Measurements from ENCODE around the gene CAPG. TPM values are rescaled to one million over a fixed set of nuclear protein-coding genes. Genes with fewer than 3 reads are reported as not detected.
A peak's percentile ranks its signal among the peaks of the same experiment; 100 is the strongest.
"Not testable (repeated sequence)": the region's sequence is repeated elsewhere in the genome, so short reads cannot be mapped to it uniquely, and the experiment has no call there.

CAPG gene
- total RNA-seq, 1 donor from 2014 or later: 63.6 TPM

DNA sequence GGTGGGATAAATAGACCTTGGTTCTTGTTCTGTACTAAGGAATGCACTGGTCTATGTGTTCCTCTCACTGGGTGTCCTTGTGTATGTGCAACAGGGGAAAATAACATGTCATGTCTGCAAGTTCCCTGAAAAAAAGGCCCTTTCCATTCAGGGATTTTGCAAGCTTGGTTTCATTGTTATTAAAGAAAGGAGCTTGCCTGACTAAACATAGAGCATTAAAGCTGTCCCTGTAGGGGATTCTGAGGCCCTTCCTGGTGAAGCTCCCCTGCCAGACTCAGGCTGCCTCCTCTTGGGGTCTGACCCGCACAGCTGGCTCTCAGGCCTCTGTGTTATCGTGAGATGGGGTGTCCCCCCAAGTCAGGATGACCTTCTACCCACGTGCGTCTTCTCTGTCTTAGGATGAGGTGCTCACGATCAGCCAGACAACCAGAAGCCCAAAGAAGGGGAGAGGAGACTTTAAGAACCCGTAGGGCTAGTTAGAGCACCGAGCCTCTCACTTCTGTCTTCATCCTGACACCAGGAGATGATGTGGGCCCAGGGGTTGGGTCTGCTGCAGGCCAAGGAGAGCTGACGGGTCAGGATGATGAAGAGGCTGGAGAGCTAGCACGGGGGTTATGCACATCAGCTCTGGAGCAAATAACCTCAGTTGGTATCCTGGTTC, 21.2 kb downstream of the CAPG start:
- H3K4me1 Mint-ChIP-seq: peaks cover 16% of the 10 kb centered on the region
- H3K9me3 Mint-ChIP-seq: no peaks in the 10 kb centered on the region
- no peak overlapping the region for H3K4me3 Mint-ChIP-seq
- DNase-seq: no peak
- no peaks in the 10 kb centered on the region for H3K27me3 Mint-ChIP-seq
- no peak overlapping the region for H3K27ac Mint-ChIP-seq
- intact Hi-C loops (cut with micrococcal nuclease): no loop called here
- H3K36me3 Mint-ChIP-seq (ENCODE audit: low read depth): peaks cover 39% of the 10 kb centered on the region

GRCh38 chr2:85387754-85388153, 22.4 kb downstream of the CAPG start:
- Mint-ChIP-seq H3K9me3 (no peaks in the 10 kb centered on the region), H3K27me3 (no peaks in the 10 kb centered on the region), H3K36me3 (ENCODE audit: low read depth) (peaks cover 44% of the 10 kb centered on the region), H3K4me1 (peaks cover 11% of the 10 kb centered on the region), H3K27ac (no peak overlapping the region), H3K4me3 (no peak overlapping the region)
- DNase-seq: no peak
- intact Hi-C loops (cut with micrococcal nuclease): no loop called here

GRCh38 chr2:85385746-85386145, 24.4 kb downstream of the CAPG start:
- Mint-ChIP-seq H3K4me1 (no peaks in the 10 kb centered on the region), H3K36me3 (ENCODE audit: low read depth) (peaks cover 42% of the 10 kb centered on the region), H3K27ac (peak overlapping the region; percentile 15), H3K4me3 (no peak overlapping the region), H3K27me3 (no peaks in the 10 kb centered on the region), H3K9me3 (no peaks in the 10 kb centered on the region)
- intact Hi-C loops (cut with micrococcal nuclease): no loop called here
- DNase-seq: no peak

GRCh38 chr2:85383850-85384249, 26.3 kb downstream of the CAPG start:
- Mint-ChIP-seq H3K9me3 (peaks cover 5% of the 10 kb centered on the region), H3K27ac (no peak overlapping the region), H3K27me3 (no peaks in the 10 kb centered on the region), H3K36me3 (ENCODE audit: low read depth) (peaks cover 47% of the 10 kb centered on the region), H3K4me3 (no peak overlapping the region), H3K4me1 (no peaks in the 10 kb centered on the region)
- DNase-seq: no peak
- intact Hi-C loops (cut with micrococcal nuclease): no loop called here

- H3K9me3 Mint-ChIP-seq; H3K4me3 Mint-ChIP-seq; H3K27me3 Mint-ChIP-seq; intact Hi-C loops (cut with micrococcal nuclease); H3K27ac Mint-ChIP-seq; DNase-seq; H3K4me1 Mint-ChIP-seq: not testable (repeated sequence)
- H3K36me3 Mint-ChIP-seq (ENCODE audit: low read depth): peaks cover 49% of the 10 kb centered on the region
These were observed 27.0 kb downstream of the CAPG start for GRCh38 chr2:85383151-85383550.

- Mint-ChIP-seq H3K36me3 (ENCODE audit: low read depth) (peaks cover 42% of the 10 kb centered on the region), H3K4me3 (no peak overlapping the region), H3K4me1 (no peaks in the 10 kb centered on the region), H3K9me3 (peaks cover 5% of the 10 kb centered on the region), H3K27me3 (no peaks in the 10 kb centered on the region), H3K27ac (no peak overlapping the region)
- intact Hi-C loops (cut with micrococcal nuclease): no loop called here
- DNase-seq: no peak
These were observed 30.1 kb downstream of the CAPG start for GRCh38 chr2:85380048-85380447.

DNA sequence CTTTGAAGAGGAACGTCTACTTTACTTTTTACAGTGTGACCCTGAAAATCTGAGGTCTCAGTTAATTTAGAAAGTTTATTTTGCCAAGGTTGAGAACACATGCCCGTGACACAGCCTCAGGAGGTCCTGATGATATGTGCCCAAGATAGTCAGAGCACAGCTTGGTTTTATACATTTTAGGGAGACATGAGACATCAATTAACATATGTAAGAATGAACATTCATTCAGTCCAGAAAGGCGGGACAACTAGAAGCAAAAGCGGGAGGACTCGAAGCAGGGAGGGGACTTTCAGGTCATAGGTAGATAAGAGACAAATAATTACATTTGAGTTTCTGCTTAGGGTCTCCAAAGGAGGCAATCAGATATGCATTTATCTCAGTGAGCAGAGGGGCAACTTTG, 31.9 kb downstream of the CAPG start:
- Mint-ChIP-seq H3K36me3 (ENCODE audit: low read depth) (peaks cover 43% of the 10 kb centered on the region), H3K27ac (no peak overlapping the region)

DNA sequence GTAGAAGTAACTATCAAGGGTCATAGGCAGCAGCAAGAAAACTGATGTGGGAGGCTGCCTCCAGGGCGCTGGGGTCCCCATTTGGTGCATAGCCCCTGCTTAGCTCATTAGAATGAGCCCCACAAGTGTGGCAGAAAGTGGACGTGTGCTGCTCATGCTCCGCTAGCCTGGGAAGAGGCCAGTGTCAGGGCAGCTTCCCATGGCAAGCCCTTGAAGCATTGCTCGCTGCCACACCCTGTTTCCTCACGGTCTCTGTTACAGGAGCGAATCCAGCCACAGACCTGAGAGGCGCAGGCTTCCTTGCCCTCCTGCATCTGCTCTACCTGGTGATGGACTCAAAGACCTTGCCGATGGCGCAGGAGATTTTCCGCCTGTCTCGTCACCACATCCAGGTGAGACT, 33.1 kb downstream of the CAPG start:
- Mint-ChIP-seq H3K27ac (no peak overlapping the region), H3K27me3 (no peaks in the 10 kb centered on the region), H3K4me3 (no peak overlapping the region), H3K36me3 (ENCODE audit: low read depth) (peaks cover 42% of the 10 kb centered on the region), H3K4me1 (no peaks in the 10 kb centered on the region), H3K9me3 (peaks cover 5% of the 10 kb centered on the region)
- intact Hi-C loops (cut with micrococcal nuclease): no loop called here
- no peak for DNase-seq

More for the DNA sequence above, 31.9 kb downstream of the CAPG start:
- no peaks in the 10 kb centered on the region for H3K4me1 Mint-ChIP-seq
- no peaks in the 10 kb centered on the region for H3K27me3 Mint-ChIP-seq
- no peak overlapping the region for H3K4me3 Mint-ChIP-seq
- DNase-seq: no peak
- H3K9me3 Mint-ChIP-seq: peaks cover 5% of the 10 kb centered on the region
- intact Hi-C loops (cut with micrococcal nuclease): no loop called here

DNA sequence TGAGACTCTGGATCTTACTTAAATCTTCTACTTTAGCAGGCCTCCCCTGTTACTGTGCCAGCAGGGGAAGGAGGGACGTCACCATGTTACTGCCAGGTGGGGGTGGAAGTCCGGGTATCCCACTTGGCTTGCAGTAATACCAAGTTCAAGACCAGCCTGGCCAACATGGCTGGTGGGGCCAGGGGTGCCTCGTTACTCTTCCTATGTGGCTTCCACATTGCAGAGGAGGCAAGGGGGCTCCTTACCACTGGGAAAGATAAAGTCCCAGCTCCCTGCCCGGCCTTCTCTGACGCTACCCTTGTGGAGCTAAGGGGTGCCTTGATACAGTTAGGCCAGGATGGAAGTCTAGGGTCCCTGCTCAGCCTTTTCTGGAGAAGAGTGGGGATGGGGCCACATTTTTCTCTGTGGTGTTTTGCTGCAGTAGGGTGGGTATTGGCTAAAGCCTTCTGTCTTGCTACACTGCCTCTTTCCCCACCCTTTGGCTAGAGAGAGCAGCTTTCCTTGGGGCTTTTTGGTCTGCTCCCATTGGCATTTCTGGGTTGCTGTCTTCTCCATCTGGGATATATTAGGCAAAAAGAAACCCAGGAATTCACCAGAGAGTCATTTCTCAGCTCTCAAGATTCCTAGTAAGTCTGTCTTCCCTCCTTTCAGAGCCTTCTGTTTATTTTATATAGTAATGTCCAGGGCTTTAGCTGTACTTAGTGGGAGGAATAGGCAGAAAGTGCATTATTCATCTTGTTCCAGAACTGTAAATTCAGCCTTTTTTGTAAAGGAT, 33.7 kb downstream of the CAPG start:
- intact Hi-C loops (cut with micrococcal nuclease): no loop called here
- H3K36me3 Mint-ChIP-seq (ENCODE audit: low read depth): peaks cover 41% of the 10 kb centered on the region
- H3K27ac Mint-ChIP-seq: no peak overlapping the region
- no peak for DNase-seq
- no peaks in the 10 kb centered on the region for H3K27me3 Mint-ChIP-seq
- H3K4me1 Mint-ChIP-seq: no peaks in the 10 kb centered on the region
- H3K9me3 Mint-ChIP-seq: peaks cover 5% of the 10 kb centered on the region
- no peak overlapping the region for H3K4me3 Mint-ChIP-seq

GRCh38 chr2:85371045-85371444, 39.1 kb downstream of the CAPG start:
- H3K4me3 Mint-ChIP-seq: no peak overlapping the region

DNA sequence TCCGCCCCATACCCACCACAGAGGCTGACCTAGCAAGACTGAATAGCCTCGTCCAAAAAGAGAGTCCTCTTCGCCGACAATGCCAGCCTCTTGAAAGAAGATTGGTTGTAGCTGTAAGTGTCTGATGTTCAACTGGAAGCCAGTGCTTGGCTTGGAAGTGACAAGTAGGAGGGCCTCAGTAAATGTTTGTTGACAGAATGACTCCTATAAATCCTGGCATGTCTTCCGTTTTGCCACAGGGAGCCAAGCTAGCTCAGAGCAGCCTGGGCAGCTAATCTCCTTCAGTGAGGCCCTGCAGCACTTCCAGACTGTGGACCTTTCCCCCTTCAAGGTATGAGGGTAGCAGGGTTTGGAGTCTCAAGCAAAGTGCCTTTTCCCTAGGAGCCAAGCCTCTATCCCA, 40.7 kb downstream of the CAPG start:
- Mint-ChIP-seq H3K27ac (no peak overlapping the region), H3K4me3 (no peak overlapping the region), H3K9me3 (no peaks in the 10 kb centered on the region), H3K36me3 (ENCODE audit: low read depth) (peaks cover 11% of the 10 kb centered on the region), H3K4me1 (peaks cover 2% of the 10 kb centered on the region), H3K27me3 (no peaks in the 10 kb centered on the region)
- intact Hi-C loops (cut with micrococcal nuclease): no loop called here
- no peak for DNase-seq

More at GRCh38 chr2:85371045-85371444, 39.1 kb downstream of the CAPG start:
- no peak for DNase-seq
- Mint-ChIP-seq H3K9me3 (no peaks in the 10 kb centered on the region), H3K4me1 (no peaks in the 10 kb centered on the region), H3K27ac (no peak overlapping the region), H3K36me3 (ENCODE audit: low read depth) (peaks cover 16% of the 10 kb centered on the region), H3K27me3 (no peaks in the 10 kb centered on the region)
- intact Hi-C loops (cut with micrococcal nuclease): no loop called here

GRCh38 chr2:85368921-85369320, 41.2 kb downstream of the CAPG start:
- Mint-ChIP-seq H3K27me3 (no peaks in the 10 kb centered on the region), H3K4me1 (peaks cover 2% of the 10 kb centered on the region), H3K4me3 (no peak overlapping the region), H3K36me3 (ENCODE audit: low read depth) (peaks cover 9% of the 10 kb centered on the region), H3K27ac (no peak overlapping the region), H3K9me3 (no peaks in the 10 kb centered on the region)
- intact Hi-C loops (cut with micrococcal nuclease): no loop called here
- no peak for DNase-seq

DNA sequence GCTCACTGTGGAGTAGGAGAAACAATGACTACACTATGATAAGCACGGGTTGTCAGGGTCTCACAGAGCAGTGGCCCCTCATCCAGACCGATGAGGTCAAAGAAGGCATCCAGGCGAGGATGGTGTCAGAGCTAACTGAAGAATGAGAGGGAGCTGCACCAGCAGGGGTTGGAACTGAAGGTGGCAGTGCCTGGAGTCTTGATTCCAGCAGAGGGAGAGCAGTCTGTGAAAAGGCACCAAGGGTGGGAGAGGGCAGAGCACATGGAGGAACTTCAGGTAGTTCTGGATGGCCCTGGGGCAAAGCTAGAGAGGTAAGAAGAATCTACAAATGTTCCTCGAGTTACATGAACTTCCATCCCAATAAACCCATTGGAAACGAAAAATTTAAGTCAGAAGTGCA, 43.0 kb downstream of the CAPG start:
- DNase-seq: no peak
- intact Hi-C loops (cut with micrococcal nuclease): no loop called here
- H3K4me3 Mint-ChIP-seq: no peak overlapping the region
- H3K27me3 Mint-ChIP-seq: no peaks in the 10 kb centered on the region
- peaks cover 15% of the 10 kb centered on the region for H3K36me3 Mint-ChIP-seq (ENCODE audit: low read depth)
- H3K4me1 Mint-ChIP-seq: peaks cover 2% of the 10 kb centered on the region
- H3K27ac Mint-ChIP-seq: no peak overlapping the region
- H3K9me3 Mint-ChIP-seq: no peaks in the 10 kb centered on the region

GRCh38 chr2:85362653-85363387, 47.3 kb downstream of the CAPG start:
- DNase-seq; intact Hi-C loops (cut with micrococcal nuclease); H3K27me3 Mint-ChIP-seq; H3K27ac Mint-ChIP-seq; H3K4me3 Mint-ChIP-seq; H3K4me1 Mint-ChIP-seq; H3K9me3 Mint-ChIP-seq: not testable (repeated sequence)
- peaks cover 26% of the 10 kb centered on the region for H3K36me3 Mint-ChIP-seq (ENCODE audit: low read depth)

All from activated CD4-positive, alpha-beta T cell treated with anti-CD3 and anti-CD28 coated beads, Interleukin-2, amount 10 ng/mL, durations not matched to agents 24 days and 14 days (primary cell).